HG02798 (cell line): ENCODE results near the gene IL4I1.
"Not testable (repeated sequence)": the region's sequence is repeated elsewhere in the genome, so short reads cannot be mapped to it uniquely, and the experiment has no call there.

ENCODE experiments used
- ATAC-seq: cut with Tn5 transposase; IDR thresholded peaks from one replicate; pipeline ENCODE4 v1.9.1; 2021; ENCODE audit warnings: mild to moderate bottlenecking; ENCODE audit not compliant: unreplicated experiment, poor library complexity

The IL4I1 gene

GRCh38 chr19:49896863-49897621, at the start of gene IL4I1:
Gene IL4I1, minus strand, starts transcription at chr19:49896887. Its CDS starts 727 bp downstream, at chr19:49896160.
- ATAC-seq = peak; percentile 55

GRCh38 chr19:49946415-49946814, 49.7 kb upstream of the IL4I1 start:
- no peak for ATAC-seq

- not testable (repeated sequence) for ATAC-seq
Observed at GRCh38 chr19:49944567-49944966, 47.9 kb upstream of the IL4I1 start.

DNA sequence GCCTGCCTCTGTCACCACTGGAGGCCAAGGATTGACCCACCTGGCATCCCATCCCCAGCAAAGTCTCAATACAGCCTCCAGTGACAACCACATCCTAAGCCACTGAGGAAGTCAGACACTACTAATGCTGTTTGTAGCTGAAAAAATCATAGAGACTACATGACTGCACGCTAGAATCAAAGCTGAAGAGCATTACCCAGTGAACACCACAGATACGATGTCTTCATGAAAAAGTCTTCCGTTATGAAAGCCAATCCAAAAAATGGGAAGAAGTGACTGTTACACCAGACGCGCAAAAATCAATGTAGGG, 43.8 kb upstream of the IL4I1 start:
- ATAC-seq = no peak

- ATAC-seq = no peak
Observed at GRCh38 chr19:49939721-49940481, 43.2 kb upstream of the IL4I1 start.

- ATAC-seq = no peak
Observed at GRCh38 chr19:49938662-49939061, 42.0 kb upstream of the IL4I1 start.

GRCh38 chr19:49937750-49938381, 41.2 kb upstream of the IL4I1 start:
- peak; percentile 34 for ATAC-seq

DNA sequence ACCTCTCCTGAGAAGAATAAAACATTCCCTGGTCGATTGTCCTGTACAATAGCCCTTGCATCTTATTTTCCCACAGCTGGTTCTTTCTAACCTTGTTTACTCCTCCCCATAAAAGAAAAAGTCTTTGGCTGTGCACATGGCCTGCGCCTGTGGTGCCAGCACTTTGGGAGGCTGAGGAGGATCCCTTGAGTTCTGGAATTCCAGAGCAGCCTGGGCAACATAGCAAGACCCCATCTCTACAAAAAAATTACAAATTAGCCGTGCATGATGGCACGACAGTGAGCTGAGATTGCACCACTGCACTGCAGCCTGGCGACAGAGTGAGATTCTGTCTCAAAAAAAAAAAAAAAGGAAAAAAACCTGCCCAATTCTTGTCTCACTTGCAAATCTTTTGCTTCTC, 39.9 kb upstream of the IL4I1 start:
- ATAC-seq = no peak

DNA sequence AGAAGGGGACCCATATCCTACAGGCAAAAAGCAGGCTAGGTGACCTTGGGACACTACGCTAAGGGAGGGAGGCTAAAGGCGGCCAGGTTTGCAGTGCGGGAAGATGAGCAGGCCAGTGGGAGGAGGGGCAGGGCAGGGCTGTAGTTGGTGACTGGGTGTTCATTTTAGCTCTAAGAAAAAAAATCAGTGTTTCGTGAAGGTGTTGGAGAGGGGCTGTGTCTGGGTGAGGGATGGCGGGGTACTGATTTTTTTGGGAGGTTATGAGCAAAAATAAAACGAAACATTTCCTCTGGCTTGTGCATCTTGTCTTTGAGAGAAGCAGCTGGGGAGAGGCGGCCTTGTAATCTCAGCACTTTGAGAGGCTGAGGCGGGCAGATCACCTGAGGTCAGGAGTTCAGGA, 37.0 kb upstream of the IL4I1 start:
- no peak for ATAC-seq

GRCh38 chr19:49932731-49933131, 36.0 kb upstream of the IL4I1 start:
- ATAC-seq = no peak

DNA sequence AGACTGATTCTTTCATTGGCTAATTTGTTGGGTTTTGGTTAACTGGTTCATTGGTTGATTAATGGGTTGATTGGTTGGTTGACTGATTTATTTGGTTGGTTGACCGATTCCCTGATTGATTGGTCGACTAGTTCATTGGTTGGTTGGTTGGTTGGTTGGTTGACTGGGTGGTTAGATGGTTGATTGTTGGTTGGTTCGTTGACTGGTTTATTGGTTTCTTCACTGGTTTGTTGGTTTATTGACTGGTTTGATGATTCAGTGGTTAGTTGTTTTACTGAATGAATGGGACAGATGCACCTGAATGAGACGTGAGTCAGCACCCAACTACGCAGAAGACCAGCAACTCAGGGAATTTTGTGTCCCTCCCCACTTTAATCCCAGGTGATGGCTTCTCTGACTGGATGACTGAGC, 35.4 kb upstream of the IL4I1 start:
- ATAC-seq = no peak

GRCh38 chr19:49931293-49932040, 34.8 kb upstream of the IL4I1 start:
- no peak for ATAC-seq

- no peak for ATAC-seq
Observed at GRCh38 chr19:49930483-49931011, 33.9 kb upstream of the IL4I1 start.

DNA sequence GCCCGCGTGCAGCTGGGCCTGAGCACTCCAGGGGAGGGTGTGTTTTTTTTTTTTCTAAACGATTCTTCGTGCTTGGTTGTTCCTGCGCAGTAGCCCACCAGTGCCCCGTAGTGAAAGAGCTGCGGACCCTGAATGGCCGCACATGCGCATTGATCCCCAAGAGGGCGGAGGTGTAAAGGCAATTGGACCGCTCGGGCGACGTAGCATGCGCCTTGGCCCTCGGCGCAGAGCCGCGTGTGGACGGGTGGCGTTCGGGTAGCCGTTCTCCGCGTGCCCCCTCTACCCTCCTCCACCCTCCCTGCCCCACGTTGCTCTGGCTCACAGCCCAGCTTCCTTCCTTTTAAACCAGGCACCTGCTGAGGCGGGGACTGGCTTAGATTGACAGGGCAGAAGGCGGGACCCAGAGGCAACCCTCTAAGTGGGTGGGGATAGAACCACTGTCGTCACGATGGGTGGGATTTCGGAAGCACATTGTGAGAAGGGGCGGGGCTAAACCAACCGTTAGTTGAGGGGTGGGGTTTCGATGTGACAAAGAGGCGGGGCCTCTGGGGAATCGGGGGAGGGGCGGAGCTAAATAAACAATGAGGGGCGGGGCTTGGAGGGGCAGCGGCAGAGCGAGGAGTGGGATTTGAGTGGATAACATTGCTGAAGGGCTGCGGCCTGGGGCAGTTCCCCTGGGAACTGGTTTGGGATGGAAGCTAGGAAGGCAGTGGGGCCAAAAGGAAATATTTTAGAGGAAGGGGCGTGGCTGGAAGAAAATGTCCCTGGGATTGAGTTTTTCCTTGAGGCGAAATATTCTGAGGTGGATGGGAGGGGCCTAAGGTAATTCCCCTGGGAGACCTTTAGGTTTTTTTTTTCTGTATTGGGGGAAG, 33.2 kb upstream of the IL4I1 start:
- ATAC-seq = peak; percentile 73

GRCh38 chr19:49929121-49929610, 32.5 kb upstream of the IL4I1 start, which contains the start of the genes ATF5 and NUP62:
Gene ATF5, plus strand, starts transcription at chr19:49929205. Its CDS starts 1,646 bp downstream, at chr19:49930851.
Gene NUP62, minus strand, starts transcription at chr19:49929504. Its CDS starts 19,697 bp downstream, at chr19:49909807.
- peak; percentile 66 for ATAC-seq

- ATAC-seq = no peak
Observed at GRCh38 chr19:49927526-49928264, 31.0 kb upstream of the IL4I1 start.

DNA sequence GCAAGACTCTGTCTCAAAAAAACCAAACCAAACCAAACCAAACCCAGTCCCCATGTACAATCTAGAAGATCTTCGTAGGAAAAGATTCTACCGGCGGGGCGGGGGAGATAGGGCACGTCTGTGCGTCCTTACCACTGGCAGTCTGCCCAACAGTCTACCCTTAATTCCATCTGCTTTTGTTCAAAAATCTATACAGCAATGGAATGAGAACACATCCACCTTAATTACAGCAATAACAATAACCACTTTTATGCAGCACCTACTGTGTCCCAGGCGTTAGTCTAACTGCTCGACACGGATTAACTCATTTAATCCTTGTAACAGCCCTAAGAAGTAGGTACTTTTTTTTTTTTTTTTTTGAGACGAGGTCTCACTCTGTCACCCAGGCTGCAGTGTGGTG, 29.8 kb upstream of the IL4I1 start:
- no peak for ATAC-seq

DNA sequence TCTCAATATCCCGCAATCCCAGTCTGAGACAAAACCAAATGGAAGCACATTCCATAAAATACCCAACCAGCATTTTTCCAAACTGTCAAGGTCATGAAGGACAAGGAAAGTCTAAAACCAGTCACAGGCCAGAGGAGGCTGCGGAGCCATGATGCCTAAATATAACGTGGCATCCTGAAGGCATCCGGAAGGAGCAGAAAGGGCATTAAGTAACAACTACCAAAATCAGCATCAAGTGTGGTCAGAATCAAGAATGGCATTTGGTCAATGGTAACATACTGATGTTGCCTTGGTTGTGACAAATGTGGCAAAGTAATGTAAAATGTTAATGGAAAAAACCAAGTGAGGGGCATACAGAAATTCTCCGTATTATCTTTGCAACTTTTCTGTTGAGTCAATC, 28.8 kb upstream of the IL4I1 start:
- ATAC-seq = no peak

GRCh38 chr19:49924881-49925210, 28.2 kb upstream of the IL4I1 start:
- not testable (repeated sequence) for ATAC-seq
